ENCODE results near the gene PDZD7. TPM values are rescaled to one million over a fixed set of nuclear protein-coding genes. Genes with fewer than 3 reads are reported as not detected.

PDZD7 gene
- total RNA-seq, 1 donor from 2014 or later, result 1.9 TPM

DNA sequence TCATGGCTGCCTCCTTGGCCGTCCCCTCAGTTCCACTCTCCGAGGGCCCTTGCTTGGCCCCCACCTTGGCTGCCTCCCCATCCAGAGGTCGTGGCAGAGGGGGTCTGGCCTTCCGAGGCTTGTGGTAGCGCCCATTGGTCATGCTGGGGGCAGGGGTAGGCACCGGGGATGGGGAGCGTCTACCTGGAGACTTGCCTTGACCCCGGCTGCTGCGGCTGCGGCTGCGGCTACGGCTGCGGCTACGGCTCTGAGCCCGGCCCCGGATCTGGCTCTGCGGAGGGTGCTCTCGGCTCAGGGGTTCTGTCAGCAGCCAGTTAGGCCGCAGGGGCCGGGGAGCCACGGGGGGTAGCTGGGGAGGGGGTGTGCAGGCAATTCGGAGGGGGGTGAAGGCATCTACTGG, 20.6 kb downstream of the PDZD7 start:
- Mint-ChIP-seq H3K36me3 (ENCODE audit: unreplicated experiment) (no peaks in the 10 kb centered on the region), H3K27ac (ENCODE audit: unreplicated experiment) (no peak overlapping the region), H3K4me3 (ENCODE audit: unreplicated experiment) (no peak overlapping the region), H3K9me3 (ENCODE audit: unreplicated experiment) (no peaks in the 10 kb centered on the region), H3K27me3 (ENCODE audit: unreplicated experiment) (no peaks in the 10 kb centered on the region), H3K4me1 (ENCODE audit: unreplicated experiment) (peaks cover 25% of the 10 kb centered on the region)
- DNase-seq (ENCODE audit: extremely low spot score, unreplicated experiment), result no peak
- TF ChIP-seq, protein P1, sequence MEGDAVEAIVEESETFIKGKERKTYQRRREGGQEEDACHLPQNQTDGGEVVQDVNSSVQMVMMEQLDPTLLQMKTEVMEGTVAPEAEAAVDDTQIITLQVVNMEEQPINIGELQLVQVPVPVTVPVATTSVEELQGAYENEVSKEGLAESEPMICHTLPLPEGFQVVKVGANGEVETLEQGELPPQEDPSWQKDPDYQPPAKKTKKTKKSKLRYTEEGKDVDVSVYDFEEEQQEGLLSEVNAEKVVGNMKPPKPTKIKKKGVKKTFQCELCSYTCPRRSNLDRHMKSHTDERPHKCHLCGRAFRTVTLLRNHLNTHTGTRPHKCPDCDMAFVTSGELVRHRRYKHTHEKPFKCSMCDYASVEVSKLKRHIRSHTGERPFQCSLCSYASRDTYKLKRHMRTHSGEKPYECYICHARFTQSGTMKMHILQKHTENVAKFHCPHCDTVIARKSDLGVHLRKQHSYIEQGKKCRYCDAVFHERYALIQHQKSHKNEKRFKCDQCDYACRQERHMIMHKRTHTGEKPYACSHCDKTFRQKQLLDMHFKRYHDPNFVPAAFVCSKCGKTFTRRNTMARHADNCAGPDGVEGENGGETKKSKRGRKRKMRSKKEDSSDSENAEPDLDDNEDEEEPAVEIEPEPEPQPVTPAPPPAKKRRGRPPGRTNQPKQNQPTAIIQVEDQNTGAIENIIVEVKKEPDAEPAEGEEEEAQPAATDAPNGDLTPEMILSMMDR (IDR thresholded peaks at IDR 0.05), result no peak

DNA sequence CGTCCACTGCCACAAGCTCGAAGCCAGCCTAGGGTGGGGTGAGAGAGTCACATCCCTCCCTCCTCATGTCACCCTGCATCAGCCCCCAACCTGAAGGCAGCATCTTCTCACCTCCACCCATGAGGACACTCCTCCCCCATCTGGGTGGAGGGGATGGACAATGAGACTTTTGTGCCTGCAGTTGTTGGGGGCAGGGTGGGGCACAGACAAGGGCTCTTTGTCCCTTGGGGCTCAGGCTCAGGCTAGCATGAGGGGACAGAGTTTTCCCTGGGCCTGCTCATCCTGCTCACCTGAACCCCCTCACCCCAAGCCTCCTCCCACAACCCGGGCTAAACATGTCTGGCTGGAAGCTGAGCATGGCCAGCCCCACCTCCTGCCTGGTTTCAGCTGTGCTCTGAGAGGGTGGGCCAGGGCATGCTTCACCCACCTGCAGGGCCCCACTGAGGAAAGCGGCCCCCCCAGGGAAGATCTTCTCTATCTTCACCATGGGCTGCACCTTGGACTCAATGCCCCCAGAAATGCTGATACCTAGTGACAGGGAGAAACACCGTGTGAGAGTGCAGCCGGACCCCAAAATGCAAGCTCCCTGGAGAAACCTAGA, 22.0 kb downstream of the PDZD7 start:
- H3K4me3 Mint-ChIP-seq (ENCODE audit: unreplicated experiment), result no peak overlapping the region
- peaks cover 5% of the 10 kb centered on the region for H3K36me3 Mint-ChIP-seq (ENCODE audit: unreplicated experiment)
- no peak for DNase-seq (ENCODE audit: extremely low spot score, unreplicated experiment)
- TF ChIP-seq, protein P1 (IDR thresholded peaks at IDR 0.05), result no peak
- no peaks in the 10 kb centered on the region for H3K9me3 Mint-ChIP-seq (ENCODE audit: unreplicated experiment)
- H3K27ac Mint-ChIP-seq (ENCODE audit: unreplicated experiment), result no peak overlapping the region
- no peaks in the 10 kb centered on the region for H3K27me3 Mint-ChIP-seq (ENCODE audit: unreplicated experiment)
- H3K4me1 Mint-ChIP-seq (ENCODE audit: unreplicated experiment), result peaks cover 14% of the 10 kb centered on the region

DNA sequence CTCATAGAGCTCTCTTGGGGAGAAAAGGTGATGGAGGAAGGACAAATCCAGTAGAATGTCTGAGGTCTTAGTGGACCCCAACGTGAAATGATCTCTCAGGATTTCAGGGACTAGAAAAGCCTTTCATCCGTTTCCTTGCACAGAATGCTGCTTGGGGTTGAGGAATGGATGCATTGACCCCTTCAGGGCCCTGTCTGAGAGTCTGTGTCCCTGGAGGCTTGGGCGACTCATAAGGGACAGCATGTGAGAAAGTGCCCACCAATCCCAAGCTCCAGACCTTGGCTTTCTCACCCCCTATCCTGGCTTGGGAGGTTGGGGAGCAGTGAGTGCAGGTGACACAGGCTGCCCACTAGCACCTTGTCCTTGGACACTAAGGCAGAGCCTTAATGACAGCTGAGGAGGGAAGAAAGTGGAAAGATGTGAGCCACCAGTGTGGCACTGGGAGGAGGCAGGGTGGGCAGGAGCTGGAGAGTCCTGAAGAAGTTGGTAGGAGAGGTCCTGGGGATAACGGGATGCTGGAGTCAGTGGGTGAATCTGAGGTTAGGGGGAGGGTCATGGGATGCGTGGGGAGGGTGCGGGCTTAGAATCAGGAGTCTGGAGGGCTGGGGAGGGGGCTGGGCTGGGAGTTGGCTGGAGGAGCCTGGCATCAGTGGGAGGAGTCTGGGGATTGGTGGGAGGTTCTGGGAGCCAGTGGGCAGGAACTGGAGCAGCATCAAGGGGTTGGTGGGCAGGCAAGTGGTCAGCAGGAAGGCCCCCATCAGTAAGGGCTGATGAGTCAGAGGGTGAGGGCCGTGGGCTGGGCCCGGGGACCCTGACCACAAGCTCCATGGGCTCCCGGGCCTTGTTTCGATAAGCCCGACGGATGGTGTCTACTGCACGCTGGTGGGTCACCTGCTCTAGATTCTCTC, 22.8 kb downstream of the PDZD7 start:
- Mint-ChIP-seq H3K27ac (ENCODE audit: unreplicated experiment) (no peak overlapping the region), H3K36me3 (ENCODE audit: unreplicated experiment) (peaks cover 11% of the 10 kb centered on the region), H3K4me1 (ENCODE audit: unreplicated experiment) (peaks cover 9% of the 10 kb centered on the region), H3K27me3 (ENCODE audit: unreplicated experiment) (no peaks in the 10 kb centered on the region), H3K9me3 (ENCODE audit: unreplicated experiment) (no peaks in the 10 kb centered on the region), H3K4me3 (ENCODE audit: unreplicated experiment) (no peak overlapping the region)
- TF ChIP-seq, protein P1 (IDR thresholded peaks at IDR 0.05), result no peak
- no peak for DNase-seq (ENCODE audit: extremely low spot score, unreplicated experiment)

DNA sequence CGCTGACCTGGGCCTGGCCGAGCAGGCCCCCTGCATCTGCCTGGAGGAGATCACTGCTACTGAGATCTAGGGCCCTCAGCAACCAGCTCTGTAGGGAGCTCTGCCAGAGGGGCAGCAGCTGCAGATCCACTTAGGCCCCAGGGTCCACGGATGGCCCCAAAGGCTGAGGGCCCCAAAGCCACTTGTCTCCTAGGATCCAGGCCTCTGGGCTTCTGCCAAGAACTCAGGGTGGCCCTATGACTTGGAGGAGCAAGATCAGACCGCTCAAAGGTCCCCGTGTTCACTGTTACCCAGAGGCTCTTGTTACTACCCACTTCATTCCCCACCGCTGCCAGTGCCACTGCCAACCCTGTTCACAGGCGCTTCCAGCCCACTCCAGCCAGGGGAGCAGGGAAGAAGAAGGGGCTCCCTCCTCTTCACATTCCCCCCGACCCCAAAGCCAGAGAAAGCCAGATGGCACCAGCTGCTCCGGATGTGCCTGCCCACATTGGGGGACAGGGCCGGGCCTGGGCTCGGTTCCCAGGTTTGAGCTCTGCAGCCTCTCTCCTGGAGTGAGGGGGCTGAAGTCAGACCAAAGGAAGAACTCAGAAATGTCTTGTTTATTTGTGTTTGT, 23.7 kb downstream of the PDZD7 start:
- H3K36me3 Mint-ChIP-seq (ENCODE audit: unreplicated experiment), result peaks cover 13% of the 10 kb centered on the region

More for the DNA sequence above, 23.7 kb downstream of the PDZD7 start:
- no peak overlapping the region for H3K4me3 Mint-ChIP-seq (ENCODE audit: unreplicated experiment)
- no peaks in the 10 kb centered on the region for H3K9me3 Mint-ChIP-seq (ENCODE audit: unreplicated experiment)
- H3K4me1 Mint-ChIP-seq (ENCODE audit: unreplicated experiment), result peaks cover 2% of the 10 kb centered on the region
- no peaks in the 10 kb centered on the region for H3K27me3 Mint-ChIP-seq (ENCODE audit: unreplicated experiment)
- TF ChIP-seq, protein P1 (IDR thresholded peaks at IDR 0.05), result no peak
- no peak for DNase-seq (ENCODE audit: extremely low spot score, unreplicated experiment)
- H3K27ac Mint-ChIP-seq (ENCODE audit: unreplicated experiment), result no peak overlapping the region

All from osteocyte (in vitro differentiated cells).